NCI-H1436 treated with DMSO at 0.1 percent for 48 hours (cell line): Measurements from ENCODE around the gene CIB4.

Experiments used
- DNase-seq: peaks from one replicate; lab custom pipeline; 2025; lab: John Stamatoyannopoulos, UW

Gene CIB4

GRCh38 chr2:26581991-26582842 is 58.9 kb downstream of the CIB4 start:
- DNase-seq, result no peak

GRCh38 chr2:26581266-26581990 is 59.7 kb downstream of the CIB4 start:
- DNase-seq, result no peak

- DNase-seq, result no peak
These were observed 60.4 kb downstream of the CIB4 start for GRCh38 chr2:26580751-26581150.

DNA sequence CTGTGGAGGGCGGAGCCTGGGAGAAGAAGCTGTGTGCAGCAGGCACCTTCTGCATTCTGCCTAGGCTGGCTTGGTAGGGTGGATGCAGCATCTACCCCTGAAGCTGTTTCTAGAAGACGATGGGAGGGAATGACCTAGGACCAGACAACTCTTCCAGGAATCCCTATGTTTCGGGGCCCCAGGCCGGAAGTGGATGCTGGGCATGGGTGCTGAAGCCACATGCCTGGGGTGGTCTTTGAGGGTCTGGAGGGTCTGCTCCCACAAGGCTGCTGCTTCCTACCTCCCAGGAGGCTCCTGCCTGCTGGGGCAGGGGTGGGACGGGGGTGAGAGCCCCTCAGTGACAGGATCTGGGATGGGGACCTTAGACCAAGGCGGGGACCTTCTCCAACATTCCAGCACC is 61.0 kb downstream of the CIB4 start:
- no peak for DNase-seq

DNA sequence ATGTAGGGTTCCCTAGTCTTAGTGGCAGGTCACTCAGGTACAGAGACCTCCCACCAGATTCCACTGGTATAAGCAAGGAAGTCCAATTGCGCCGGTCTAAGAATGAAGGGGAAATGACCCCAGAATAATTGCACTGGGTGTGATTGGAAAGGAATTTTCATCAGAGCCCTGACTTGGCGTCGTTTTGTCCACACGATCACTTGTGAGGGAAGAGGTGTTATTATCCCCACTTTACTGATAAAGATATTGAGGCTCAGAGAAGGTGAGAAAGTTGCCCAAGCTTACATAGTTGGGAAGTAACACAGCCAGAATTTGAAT is 61.5 kb downstream of the CIB4 start:
- DNase-seq, result no peak

DNA sequence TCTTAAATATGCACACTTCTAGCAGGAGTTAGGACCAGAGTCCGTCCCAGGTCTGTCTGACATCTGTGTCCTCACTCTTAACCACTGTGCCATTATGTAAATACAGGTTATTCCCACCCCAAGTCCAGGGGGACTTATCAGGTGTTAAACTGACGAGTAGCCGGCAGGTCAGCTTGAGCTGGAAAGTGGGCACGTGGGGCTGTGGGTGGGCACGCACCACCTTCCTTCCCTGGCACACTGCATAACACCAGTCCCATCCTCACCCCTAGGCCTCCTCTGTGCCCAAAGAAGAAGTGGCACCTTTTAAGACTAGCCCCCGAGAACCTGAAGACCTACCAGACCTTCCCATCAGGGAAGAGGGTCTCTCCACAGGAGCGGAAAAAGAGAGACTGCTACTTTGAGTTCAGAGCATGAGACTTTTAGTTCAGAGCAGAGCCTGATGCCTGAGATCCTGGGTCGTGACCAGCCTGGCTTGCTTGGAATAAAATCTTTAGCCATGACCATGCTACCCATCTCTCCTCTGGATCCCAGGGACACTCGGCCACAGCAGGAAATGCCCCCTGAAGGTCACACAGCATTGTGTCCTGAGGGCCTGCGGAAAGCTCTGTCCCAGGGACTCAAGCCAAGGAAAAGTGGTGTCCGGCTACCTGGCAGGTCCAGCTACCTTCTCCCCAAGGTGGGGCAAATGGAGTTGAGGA is 62.0 kb downstream of the CIB4 start:
- no peak for DNase-seq

GRCh38 chr2:26578581-26578980 is 62.6 kb downstream of the CIB4 start:
- no peak for DNase-seq

- DNase-seq, result no peak
These were observed 63.1 kb downstream of the CIB4 start for GRCh38 chr2:26578113-26578458.

DNA sequence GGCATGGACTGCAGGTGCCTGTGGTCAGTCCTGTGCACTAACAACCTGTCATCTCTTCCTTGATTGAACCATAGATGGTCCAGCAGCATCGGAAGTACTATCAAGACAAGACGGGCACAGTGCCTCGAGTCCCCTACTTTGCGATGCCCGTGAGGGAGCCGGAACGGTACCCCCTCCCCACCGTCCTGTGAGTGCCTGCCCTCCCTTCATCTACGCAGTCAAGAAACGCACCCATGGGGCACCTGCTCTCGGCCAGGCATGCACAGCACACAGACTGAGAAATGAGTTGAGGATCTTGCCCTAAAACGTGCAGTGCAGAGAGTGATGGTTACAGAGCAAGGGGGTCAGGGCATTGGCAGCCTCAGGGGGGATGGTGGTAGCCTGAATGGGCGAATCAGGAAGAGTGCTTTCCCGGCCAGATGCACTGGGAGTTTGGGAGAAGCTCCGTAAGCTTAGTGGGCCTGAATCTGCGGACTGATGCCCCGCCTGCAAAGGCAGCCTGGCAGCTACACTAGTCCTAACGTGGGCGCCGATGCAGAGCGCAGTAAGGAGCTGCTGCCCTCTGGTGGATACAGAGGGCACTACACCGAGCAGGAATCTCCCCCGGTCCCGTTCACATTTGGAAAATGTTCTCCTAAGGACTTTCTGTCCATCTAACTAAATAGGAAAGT is 63.6 kb downstream of the CIB4 start:
- peak; percentile 10 for DNase-seq

DNA sequence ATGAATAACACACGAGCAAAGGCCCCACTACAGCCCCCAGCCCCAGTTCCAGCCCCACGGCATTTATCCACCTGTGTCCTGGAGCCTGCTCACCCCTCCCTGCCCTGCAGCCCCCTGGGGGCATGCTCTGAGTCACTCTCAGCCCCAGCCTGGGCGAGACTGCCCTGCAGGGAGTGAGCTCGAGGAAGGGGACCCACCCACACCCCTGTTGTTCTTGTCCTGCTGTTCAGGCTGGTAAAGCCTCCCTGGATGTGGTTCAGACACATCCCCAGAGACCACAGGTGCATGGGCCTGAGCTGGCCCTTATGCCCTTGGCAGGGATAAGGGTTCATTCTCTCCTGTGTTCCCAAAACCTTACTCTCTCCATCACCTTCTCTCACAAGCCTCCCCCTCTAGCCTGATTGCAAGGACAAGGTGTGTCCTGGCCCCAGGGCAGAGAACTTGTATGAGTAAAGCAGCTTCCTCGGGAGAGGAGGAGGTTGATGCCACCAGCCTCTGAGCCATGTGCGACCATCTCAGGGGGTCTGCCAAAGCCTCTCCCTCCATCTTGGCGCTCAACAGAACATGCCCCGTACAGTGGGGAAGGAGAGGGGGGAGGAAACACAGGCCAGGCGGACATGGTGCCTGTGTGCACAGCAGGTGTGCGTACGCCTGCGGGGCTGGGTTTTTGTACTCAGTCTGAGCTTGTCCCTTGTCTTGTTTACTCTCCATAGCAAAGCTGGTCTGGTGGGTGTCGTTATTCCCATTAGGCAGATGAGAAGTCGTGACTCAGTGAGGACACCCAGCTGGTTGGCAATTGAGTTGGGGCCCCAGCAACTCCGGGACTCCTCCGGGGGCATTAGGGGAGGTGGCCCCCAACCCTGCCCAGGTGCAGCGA is 64.4 kb downstream of the CIB4 start:
- no peak for DNase-seq

DNA sequence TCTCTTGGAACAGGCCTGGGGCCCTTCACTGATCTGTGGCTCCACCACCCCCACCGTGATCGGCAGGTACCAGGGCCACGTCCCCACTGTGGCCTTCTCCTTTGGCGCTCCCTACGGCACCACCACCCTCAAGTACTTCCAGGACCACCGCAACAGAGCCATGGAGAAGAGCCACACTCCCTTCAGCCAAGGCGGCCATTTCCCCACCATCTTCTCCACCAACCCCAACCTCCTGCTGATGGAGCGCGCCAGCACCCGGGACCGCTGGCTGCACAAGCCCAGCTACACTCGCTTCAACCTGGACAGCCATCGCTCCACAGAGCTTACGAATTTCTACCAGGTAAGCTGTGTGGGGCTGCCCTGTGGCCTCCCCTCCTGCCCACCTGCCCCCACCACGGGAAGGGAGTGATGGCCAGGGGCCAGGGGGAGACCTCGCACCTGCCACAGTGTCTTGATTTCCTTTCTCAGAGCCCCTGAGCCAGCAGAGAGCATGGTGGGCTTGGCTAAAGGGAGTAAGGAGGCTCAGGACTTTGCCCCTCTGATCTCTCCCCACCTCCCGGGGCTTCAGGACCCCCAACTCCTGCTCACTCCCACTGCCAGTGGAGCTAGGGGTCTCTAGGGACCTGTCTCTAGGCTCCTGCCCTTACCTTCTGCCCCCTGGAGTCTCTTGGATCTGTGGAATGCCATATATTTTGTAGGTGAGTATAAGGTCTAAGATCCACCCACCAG is 65.2 kb downstream of the CIB4 start:
- no peak for DNase-seq

DNA sequence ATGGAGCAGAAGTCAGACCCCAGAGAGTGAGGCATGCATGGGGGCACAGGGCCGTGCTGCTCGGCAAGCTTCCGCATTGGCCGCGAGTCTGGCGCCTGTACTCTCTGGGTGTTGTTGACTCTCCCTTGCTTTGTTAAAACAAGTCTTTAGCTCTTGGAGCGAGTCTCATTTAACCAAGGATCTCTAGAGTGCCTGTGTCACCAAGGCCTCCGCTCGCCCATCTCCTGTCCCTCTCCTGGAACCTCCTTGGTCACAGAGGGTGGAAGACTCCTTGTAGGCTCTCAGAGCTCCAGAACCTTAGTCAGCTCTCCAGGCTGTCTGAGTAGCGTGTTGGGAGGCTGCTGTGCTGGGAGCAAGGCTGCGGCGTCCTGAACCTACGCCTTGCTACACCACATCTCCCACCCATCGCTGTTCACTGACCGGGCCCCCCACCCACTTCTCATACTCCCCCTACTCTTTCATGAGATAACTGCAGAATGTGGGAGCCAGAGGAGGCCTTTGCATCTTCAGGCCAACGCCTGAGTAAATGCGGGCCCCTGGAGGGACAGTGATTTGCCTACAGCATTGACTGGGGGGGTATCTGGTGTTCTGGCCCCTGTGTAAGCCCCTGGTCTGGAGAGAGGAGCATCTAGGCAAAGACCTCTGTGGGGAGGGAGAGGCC is 66.1 kb downstream of the CIB4 start:
- DNase-seq, result no peak

DNA sequence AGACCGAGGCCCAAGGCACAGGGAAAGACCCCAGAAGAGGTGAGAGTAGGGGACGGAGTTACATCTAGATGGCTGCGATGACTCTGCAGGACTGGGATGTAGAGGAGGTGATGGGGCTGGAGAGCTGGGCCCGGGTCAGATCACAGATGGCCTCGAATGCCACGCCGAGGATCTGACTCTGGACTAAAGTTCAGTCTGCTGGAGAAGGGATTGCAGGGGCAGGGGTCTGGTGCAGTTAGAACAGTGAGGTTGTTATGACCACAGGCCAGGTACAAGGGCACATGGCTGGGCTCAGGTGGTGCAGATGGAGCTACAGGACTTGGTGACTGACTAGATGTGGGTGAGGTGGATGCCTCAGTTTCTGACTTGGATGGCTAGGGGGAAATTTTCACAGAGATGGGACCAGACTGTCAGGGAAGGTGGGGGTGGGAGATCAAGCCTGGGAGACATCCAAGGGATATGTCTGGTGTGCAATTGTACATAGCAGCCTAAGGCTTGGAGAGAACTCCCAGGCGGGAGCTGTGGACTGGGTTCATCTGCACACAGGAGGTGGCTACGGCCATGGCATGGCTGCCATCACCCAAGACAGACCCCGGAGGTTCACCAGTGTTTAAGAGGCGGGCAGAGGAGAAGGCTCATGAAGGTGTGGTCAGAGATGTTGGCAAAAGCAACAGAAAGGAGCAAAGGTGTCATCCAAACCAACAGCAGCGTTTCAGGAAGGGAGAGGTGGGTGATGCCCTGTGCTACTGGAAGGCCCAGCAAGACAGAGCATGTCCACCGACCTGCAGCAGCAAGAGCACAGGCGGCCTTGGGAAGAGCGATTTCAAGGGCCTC is 66.9 kb downstream of the CIB4 start:
- no peak for DNase-seq

GRCh38 chr2:26573241-26573925 is 67.8 kb downstream of the CIB4 start:
- no peak for DNase-seq

DNA sequence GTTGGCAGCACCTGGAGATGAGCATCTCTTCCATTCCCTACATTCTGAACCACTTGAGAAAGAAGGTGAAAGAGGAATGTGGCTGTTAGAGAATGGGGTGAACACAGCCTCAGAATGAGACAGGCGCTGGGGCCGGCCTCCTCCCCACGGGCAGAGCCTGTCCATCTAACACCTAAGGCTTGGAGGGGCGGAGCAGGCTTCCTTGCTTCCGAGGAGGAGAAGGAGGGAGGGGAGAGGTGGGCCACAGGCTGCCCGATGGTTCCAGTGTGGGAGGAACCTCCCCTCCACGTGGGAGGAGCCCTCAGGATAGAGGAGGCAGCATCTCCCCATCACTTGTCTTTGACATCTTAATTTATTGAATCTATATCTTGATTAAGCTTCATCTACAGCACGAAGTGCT is 68.6 kb downstream of the CIB4 start:
- no peak for DNase-seq

GRCh38 chr2:26571316-26571715 is 69.8 kb downstream of the CIB4 start:
- no peak for DNase-seq

- DNase-seq, result no peak
These were observed 71.1 kb downstream of the CIB4 start for GRCh38 chr2:26570083-26570430.

GRCh38 chr2:26569216-26570082 is 71.7 kb downstream of the CIB4 start:
- no peak for DNase-seq
